RWPE2 (cell line): Measurements from ENCODE around the gene ZC3H10.

ENCODE experiments used
- ATAC-seq: fragments of 200-7000 bp; cut with Tn5 transposase; 3 replicates; pipeline ENCODE4 v1.9.1; 2021; ENCODE audit warnings: low read depth
- DNase-seq: peaks from one replicate; pipeline ENCODE4 v3.0.0-alpha.2; 2020; ENCODE audit warnings: low spot score
- H3K27ac ChIP-seq: fragments of 450-650 bp; 2 replicates; pipeline ENCODE4 v1.5.1; 2017; ENCODE audit warnings: mild to moderate bottlenecking; ENCODE audit not compliant: poor library complexity, severe bottlenecking
- H3K27me3 ChIP-seq: fragments of 250-450 bp; sonication (Bioruptor Pico); 2 replicates; pipeline ENCODE4 v1.5.1; 2021; ENCODE audit warnings: mild to moderate bottlenecking, moderate library complexity; ENCODE audit not compliant: insufficient read depth, poor library complexity, severe bottlenecking
- H3K36me3 ChIP-seq: fragments of 250-450 bp; sonication (Bioruptor Pico); 2 replicates; pipeline ENCODE4 v1.5.1; 2020; ENCODE audit warnings: low read depth, mild to moderate bottlenecking, moderate library complexity
- H3K4me1 ChIP-seq: fragments of 250-450 bp; sonication (Bioruptor Pico); 2 replicates; pipeline ENCODE4 v1.5.1; 2021; ENCODE audit warnings: mild to moderate bottlenecking, moderate library complexity; ENCODE audit not compliant: insufficient read depth, poor library complexity, severe bottlenecking
- H3K4me3 ChIP-seq: fragments of 250-450 bp; sonication (Bioruptor Pico); 2 replicates; pipeline ENCODE4 v1.5.1; 2021; ENCODE audit warnings: mild to moderate bottlenecking, moderate library complexity; ENCODE audit not compliant: severe bottlenecking
- H3K9me3 ChIP-seq: fragments of 250-450 bp; sonication (Bioruptor Pico); 2 replicates; pipeline ENCODE4 v1.5.1; 2021; ENCODE audit warnings: mild to moderate bottlenecking, moderate library complexity; ENCODE audit not compliant: severe bottlenecking
- TF ChIP-seq, protein P1 (sequence below): fragments of 450-650 bp; IDR thresholded peaks from one replicate; pipeline ENCODE4 v1.5.1; 2017; ENCODE audit warnings: mild to moderate bottlenecking, moderate library complexity; ENCODE audit not compliant: poor library complexity, severe bottlenecking

Gene ZC3H10

DNA sequence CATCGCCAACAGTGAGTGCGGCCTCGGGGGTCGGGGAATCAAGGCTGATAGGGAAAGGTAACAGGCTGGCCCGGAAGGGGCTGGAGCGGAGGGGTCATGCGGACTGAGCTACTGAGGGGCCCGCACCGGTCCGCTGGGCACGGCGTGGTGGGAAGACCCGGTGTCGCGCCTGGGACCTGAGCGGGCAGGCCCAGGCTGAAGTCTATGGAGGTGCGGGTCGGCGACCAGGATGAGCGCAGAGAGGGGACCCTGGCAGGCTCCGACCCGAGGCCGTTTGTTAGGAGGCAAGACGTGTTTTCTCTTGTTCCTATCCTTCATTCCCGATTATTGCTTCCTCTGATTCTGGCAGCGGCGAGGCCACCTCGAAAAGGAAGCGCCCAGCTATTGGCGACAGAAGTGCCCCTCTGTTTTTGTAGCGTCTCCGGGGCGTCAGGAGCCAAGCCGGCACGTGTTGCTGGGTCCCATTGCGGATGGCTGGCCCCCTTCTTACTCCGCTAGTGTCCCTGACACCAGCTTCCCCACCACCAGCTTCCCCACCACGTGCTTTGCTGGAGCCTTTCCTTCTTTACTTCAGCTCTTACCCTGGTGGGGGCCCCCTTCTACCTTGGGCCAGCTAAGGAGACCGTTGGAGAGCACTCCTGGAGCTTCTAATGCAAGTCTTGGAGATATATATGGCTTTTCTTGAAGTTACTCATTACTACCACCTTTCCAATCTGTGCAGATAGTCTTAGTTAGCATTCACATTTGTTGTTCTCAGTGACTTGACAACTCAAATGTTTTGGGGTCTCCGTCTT, 13.1 kb upstream of the ZC3H10 start:
- TF ChIP-seq, protein P1, sequence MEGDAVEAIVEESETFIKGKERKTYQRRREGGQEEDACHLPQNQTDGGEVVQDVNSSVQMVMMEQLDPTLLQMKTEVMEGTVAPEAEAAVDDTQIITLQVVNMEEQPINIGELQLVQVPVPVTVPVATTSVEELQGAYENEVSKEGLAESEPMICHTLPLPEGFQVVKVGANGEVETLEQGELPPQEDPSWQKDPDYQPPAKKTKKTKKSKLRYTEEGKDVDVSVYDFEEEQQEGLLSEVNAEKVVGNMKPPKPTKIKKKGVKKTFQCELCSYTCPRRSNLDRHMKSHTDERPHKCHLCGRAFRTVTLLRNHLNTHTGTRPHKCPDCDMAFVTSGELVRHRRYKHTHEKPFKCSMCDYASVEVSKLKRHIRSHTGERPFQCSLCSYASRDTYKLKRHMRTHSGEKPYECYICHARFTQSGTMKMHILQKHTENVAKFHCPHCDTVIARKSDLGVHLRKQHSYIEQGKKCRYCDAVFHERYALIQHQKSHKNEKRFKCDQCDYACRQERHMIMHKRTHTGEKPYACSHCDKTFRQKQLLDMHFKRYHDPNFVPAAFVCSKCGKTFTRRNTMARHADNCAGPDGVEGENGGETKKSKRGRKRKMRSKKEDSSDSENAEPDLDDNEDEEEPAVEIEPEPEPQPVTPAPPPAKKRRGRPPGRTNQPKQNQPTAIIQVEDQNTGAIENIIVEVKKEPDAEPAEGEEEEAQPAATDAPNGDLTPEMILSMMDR: peak; percentile 13
- Histone ChIP-seq H3K27me3 (no peaks in the 10 kb centered on the region), H3K27ac (peak overlapping the region; percentile 69), H3K4me3 (peak overlapping the region; percentile 77), H3K9me3 (no peaks in the 10 kb centered on the region), H3K4me1 (peaks cover 8% of the 10 kb centered on the region), H3K36me3 (peaks cover 53% of the 10 kb centered on the region)
- ATAC-seq (peak; percentile 2; the same call in 2 of the 3 replicates), DNase-seq (peak; percentile 62)

DNA sequence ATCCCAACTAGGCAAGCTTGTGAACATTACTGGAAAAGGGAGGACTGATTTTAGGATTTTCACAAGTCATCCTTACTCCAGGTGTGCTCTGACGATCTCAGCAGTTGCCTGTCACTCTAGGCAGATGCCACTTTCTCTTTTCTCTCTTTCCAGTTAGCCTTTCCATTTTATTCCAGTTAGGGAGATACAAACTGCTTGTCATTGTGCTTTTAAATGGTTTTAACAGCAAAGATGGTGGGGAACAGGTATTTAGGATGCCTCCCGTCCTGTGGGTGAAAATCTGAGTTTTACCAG, 12.5 kb upstream of the ZC3H10 start:
- Histone ChIP-seq H3K27me3 (no peaks in the 10 kb centered on the region), H3K4me3 (peak overlapping the region; percentile 77), H3K9me3 (no peaks in the 10 kb centered on the region), H3K36me3 (peaks cover 55% of the 10 kb centered on the region), H3K27ac (peak overlapping the region; percentile 69), H3K4me1 (peaks cover 11% of the 10 kb centered on the region)
- TF ChIP-seq, protein P1: no peak
- DNase-seq (no peak), ATAC-seq (no peak)

DNA sequence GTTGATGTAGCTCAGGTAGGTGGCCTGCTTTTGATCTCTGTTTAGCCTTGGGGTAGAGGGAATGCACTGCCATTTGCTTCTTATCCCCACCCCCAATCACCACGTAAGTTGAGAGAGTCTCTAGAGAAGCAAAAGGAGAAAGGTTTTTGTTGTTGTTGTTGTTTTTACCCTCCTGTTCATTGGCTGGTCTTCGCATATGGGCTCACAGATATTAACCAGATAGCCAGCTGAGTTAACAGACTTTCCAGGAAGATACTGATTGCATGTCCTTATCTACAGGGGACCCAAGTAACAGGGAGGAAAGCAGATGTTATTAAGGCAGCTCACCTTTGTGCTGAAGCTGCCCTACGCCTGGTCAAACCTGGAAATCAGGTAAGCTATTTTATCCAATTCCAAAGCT, 10.8 kb upstream of the ZC3H10 start:
- H3K36me3 ChIP-seq: peaks cover 72% of the 10 kb centered on the region
- no peak overlapping the region for H3K4me3 ChIP-seq
- H3K27me3 ChIP-seq: no peaks in the 10 kb centered on the region
- DNase-seq (no peak), ATAC-seq (no peak)
- no peak overlapping the region for H3K27ac ChIP-seq
- no peaks in the 10 kb centered on the region for H3K9me3 ChIP-seq
- H3K4me1 ChIP-seq: peaks cover 11% of the 10 kb centered on the region
- TF ChIP-seq, protein P1: no peak

DNA sequence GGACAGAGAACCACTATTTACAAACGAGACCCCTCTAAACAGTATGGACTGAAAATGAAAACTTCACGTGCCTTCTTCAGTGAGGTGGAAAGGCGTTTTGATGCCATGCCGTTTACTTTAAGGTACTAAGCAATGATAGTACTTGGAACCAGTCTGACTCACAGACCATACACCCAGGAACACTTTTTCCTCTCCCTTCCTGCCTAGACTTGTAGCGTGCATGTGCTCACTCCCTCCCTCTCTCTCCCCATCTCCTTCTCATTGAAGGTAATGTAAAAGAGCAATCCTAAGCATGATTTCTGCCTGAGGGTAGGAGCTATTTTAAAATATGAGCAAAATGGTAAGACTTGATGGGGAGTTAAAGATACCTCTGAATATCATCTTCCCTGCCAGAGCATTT, 7.5 kb upstream of the ZC3H10 start:
- Histone ChIP-seq H3K4me1 (peaks cover 16% of the 10 kb centered on the region), H3K9me3 (no peaks in the 10 kb centered on the region), H3K36me3 (peaks cover 72% of the 10 kb centered on the region), H3K27me3 (no peaks in the 10 kb centered on the region), H3K27ac (peak overlapping the region; percentile 28), H3K4me3 (no peak overlapping the region)
- no peak for DNase-seq
- TF ChIP-seq, protein P1: no peak
- peak; percentile 75 for ATAC-seq

DNA sequence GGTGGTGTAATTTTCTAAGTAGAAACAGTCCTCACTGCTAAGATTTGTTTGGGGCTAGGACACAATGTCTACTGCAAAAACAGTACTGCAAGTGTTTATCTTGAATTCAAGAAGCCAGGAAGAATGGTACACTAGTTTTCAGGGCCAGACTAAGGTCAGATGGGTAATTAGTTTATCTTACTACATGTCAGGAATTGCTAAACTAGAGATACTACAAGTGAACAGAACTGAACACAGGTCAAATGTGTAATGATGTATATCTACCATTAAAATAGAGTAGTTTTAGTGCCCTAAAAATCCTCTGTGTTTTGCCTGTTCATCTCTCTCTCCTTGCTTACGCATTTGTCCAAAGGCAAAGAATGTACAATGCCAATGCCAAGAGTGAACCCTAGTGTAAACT, 4.0 kb upstream of the ZC3H10 start:
- Histone ChIP-seq H3K36me3 (peaks cover 50% of the 10 kb centered on the region), H3K27me3 (no peaks in the 10 kb centered on the region), H3K27ac (peak overlapping the region; percentile 89), H3K4me1 (peaks cover 13% of the 10 kb centered on the region), H3K4me3 (no peak overlapping the region), H3K9me3 (no peaks in the 10 kb centered on the region)
- TF ChIP-seq, protein P1: no peak
- DNase-seq (no peak), ATAC-seq (no peak)
